Left kidney (tissue), 2 donors: ENCODE results near the gene RNF213. TPM values are rescaled to one million over a fixed set of nuclear protein-coding genes. Genes with fewer than 3 reads are reported as not detected.
"Not testable (repeated sequence)": the region's sequence is repeated elsewhere in the genome, so short reads cannot be mapped to it uniquely, and the experiment has no call there.

Source experiments
- DNase-seq: peaks from one replicate; pipeline ENCODE4 v3.0.0-alpha.2; 2013
- polyA plus RNA-seq: library from polyadenylated mRNA; unstranded; fragments of 120-200 nt; gene quantifications from one replicate; pipeline ENCODE4 v1.2.1, GENCODE V29; 2013; ENCODE audit not compliant: insufficient read length

The RNF213 gene
- polyA plus RNA-seq, 1 donor = 99.9 TPM

DNA sequence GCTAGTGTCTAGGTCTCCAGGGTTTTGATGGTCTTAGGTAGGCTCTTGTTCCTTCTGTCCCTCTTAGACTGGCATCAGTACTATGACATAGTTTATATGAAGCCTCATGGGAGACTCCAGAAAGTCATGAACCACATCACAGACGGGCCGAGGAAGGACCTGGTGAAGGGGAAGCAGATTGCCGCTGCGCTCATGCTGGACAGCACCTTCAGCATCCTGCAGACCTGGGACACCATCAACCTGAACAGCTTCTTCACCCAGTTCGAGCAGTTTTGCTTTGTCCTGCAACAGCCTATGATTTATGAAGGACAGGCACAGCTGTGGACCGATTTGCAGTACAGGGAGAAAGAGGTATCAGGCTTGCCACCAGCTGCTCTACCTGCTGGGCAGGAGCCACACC is 34.0 kb downstream of the RNF213 start:
- DNase-seq = no peak

DNA sequence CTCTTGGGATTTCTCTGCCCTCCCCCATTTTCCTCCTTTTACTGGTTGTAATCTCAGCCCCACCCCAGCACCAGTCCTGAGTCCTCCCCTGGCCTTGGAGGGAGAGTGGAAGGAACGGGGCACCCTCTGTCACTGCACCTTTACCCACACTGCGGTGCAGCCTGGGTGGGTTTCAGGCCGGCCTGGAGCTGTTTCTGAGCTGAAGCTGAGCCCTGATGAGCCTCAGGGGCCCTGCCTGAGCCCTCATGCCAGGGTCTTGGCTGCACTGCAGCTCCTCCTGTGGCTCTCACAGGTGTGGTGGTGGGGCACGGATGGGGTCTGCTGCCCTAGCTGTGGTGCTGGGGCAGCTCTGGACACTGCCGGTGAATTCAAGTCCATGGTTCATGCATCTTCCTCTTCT is 34.5 kb downstream of the RNF213 start:
- no peak for DNase-seq

DNA sequence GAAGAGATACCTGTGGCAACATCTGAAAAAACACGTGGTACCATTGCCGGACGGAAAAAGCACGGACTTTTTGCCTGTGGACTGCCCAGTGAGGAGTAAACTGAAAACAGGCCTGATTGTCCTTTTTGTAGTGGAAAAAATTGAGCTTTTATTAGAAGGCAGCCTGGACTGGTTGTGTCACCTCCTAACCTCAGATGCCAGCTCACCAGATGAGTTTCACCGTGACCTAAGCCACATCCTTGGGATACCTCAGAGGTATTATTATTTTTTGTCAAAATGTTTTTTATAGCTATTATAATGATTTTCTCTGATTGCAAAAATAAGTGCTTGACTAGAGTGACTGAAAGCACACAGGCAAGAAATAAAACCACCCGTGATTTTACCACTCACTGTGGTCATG is 34.9 kb downstream of the RNF213 start:
- DNase-seq = no peak

DNA sequence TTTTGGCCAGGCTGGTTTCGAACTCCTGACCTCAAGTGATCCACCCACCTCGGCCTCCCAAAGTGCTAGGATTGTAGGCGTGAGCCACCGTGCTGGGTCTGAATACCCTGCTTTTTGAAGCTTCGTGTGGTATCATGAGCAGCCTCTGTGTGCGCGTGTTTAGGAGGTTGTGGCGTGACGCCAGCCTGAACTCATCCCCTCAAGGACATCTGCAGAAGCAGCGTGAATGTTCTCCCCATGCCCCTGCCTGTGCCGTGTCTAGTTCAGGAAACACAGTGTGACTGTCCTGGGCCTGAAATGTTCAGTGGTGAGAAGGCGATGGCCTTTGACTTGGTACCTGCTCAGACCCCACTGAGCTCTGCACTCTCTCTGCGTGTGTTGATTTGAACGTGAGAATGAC is 35.6 kb downstream of the RNF213 start:
- no peak for DNase-seq

DNA sequence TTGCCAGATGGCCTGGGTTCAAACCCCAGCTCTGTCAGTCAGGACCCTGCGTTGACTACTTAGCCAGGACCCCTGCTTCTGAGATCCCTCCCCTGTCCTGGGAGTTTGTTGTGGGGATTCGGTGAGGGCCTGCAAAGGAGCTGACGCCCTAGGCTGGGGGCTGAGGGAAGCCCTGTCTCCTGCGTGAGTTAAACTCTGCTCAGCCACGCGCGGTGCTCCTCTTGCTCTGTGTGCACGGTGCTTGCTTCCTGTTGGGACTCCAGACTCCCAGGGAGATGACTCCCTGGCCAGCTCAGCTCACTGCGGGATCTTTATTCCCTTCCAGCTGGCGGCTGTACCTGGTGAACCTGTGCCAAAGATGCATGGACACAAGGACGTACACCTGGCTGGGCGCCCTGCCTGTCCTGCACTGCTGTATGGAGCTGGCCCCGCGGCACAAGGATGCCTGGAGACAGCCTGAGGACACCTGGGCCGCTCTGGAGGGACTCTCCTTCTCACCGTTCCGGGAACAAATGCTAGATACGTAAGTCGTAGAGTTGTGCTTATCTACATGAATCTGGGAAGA is 37.4 kb downstream of the RNF213 start:
- no peak for DNase-seq

DNA sequence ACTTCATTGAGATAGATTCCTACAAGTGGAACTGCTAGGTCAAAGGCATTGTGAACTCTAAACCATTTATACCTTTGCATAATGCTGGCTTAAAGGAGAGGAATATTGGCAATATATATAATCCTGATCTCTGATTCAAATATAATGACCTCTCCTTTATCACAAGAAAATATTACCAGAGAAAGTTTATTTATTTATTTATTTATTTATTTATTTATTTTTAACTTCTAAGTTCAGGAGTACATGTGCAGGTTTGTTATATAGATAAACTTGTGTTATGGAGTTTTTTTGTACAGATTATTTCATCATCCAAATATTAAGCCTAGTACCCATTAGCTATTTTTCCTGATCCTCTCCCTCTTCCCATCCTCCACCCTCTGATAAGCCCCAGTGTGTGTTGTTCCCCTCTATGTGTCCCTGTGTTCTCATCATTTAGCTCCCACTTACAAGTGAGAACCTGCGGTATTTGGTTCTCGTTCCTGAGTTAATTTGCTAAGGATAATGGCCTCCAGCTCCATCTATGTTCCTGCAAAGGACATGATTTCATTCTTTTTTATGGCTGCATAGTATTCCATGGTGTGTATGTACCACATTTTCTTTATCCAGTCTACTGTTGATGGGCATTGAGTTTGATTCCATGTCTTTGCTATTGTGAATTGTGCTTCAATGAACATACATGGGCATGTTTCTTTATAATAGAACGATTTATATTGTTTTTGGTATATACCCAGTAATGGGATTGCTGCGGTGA is 38.9 kb downstream of the RNF213 start:
- not testable (repeated sequence) for DNase-seq

DNA sequence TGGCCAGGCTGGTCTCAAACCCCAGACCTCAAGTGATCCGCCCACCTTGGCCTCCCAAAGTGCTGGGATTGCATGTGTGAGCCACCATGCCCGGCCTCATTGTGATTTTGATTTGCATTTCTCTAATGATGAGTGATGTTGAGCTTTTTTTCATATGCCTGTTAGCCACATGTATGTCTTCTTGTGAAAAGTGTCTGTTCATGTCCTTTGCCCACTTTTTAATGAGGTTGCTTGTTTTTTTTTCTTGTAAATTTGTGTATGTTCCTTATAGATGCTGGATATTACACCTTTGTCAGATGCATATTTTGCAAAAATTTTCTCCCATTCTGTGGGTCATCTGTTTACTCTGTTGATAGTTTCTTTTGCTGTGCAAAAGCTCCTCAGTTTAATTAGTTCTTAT is 40.1 kb downstream of the RNF213 start:
- not testable (repeated sequence) for DNase-seq

DNA sequence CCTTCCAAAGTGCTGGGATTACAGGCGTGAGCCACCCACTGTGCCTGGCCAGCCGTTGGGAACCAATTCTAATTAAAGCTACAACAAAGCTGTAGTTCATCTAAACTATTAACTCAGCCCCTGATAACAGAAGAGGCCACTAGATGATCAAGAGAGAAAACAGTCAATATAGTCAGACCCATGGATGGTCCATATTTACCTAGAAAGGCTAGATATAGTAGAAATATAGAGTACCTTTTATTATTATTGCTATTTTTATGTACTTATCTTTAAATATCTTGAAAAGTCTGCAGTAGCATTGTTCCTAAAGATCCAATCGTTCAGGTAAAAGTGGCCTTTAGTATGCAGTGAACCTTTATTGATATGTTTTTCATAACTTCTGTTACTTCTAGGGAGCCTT is 43.2 kb downstream of the RNF213 start:
- no peak for DNase-seq

DNA sequence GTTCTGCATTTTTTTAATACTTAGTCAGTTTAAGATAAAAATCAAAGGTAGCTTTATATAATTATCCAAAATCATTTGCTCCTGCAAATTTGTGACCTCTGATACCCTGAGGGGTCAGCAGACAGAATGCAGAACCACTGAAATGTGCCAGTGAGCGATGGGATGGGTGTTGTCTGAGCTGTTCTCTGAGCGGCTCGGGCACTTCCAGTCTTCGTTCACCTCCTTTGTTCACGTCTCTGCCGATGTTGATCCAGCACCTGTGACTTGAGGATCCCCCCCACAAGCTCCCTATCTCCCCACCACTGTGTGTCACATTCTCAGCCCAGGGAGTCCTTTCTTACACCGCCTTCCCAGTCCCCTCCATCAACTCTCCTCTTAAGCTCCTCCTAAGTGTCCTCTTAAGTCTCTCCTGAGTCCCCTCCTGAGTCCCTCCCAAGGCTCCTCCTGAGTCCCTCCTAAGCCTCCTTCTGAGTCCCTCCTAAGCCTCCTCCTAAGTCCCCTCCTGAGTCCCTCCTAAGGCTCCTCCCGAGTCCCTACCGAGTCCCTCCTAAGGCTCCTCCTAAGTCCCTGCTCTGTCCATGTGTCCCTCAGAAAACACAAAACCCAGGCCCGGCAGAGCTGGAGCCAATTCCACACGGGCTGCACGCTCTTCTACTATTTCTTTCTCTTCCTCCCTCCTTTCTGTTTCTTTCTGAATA is 47.5 kb downstream of the RNF213 start:
- DNase-seq = no peak

DNA sequence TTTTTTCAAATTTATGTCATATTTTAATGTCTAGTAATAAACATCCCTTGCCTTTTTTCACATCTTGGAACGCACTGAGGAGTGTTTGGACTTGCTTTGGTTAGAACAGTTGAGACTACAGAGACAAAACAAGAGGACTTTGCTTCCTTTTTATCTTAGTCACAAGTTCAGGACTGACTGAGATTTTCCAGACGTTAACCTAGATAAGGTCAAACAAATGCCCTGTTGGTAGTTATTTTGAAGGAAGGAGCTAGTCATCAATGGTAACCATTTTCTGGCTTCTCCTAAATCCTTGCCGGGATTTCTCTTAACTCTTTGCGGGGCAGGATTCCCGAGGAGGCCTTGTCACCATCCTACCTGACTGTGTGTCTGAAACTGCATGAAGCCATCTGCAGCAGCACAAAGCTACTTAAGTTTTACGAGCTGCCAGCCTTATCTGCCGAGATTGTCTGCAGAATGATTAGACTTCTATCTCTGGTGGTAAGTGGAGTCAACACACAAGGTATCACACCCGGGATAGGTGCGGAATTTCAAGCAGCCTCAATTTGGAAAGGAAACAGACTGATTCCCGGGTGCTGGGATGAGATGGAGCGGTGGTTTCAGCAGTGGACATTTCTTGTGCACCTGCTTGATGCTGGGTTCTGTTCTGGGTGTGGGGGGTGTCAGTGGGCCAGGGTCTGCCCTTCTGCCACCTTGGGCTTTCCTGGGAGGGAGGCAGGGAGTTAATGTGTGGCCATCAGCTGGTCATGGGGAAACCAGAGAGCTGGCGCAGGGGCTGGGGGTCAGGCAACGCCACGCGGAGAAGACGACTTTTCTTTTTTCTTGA is 48.3 kb downstream of the RNF213 start:
- no peak for DNase-seq

DNA sequence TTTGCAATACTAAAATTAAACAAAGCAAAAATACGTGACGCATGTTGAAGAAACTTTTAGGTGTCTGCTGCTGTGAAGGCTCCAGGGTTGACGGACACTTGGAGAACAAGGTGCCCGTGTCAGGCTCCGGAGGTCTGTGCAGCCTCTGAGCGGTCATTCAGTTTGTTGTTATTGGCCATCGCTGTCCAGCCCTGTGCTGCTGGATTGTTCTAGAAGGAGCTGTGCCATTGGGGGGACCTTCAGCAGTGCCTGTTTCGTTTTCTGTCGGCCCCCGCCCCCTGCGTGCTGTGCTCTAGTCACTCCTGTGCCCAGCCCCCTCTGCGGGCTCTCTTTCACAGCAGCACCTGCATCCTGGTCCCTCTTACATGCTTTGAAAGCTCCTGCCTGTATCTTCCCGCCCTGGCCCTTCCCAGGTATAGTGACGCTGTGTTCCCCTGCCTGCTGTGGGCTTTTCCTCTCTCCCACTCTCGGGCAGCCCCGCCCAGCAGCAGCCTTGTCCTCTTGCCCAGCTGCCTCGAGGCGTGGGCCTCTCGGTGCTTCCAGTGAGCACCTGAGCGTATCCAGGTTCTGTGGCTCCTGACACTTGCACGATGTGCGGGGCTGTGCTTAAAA is 50.7 kb downstream of the RNF213 start:
- DNase-seq = no peak

DNA sequence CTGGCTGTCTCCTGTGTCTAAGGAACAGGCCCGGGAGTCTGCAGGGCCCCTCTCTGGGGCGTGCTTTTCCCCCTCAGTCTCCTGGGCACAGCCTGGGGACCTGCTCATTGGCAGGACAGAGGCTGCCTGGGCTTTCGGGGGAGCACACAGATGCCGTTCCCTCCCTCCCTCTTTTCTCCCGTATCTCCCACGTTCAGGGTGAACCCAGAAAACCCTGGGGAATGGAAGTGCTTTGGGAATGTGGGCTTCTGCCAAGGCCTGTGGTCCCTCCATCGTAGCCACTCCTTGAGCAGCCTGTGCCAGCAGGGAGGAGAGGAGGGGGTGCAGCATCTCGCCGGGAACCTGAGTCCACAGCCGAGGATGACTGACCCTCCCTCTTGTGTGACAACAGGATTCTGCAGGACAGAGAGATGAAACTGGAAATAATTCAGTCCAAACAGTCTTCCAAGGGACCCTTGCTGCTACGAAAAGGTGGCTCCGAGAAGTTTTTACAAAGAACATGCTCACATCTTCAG is 52.0 kb downstream of the RNF213 start:
- no peak for DNase-seq

DNA sequence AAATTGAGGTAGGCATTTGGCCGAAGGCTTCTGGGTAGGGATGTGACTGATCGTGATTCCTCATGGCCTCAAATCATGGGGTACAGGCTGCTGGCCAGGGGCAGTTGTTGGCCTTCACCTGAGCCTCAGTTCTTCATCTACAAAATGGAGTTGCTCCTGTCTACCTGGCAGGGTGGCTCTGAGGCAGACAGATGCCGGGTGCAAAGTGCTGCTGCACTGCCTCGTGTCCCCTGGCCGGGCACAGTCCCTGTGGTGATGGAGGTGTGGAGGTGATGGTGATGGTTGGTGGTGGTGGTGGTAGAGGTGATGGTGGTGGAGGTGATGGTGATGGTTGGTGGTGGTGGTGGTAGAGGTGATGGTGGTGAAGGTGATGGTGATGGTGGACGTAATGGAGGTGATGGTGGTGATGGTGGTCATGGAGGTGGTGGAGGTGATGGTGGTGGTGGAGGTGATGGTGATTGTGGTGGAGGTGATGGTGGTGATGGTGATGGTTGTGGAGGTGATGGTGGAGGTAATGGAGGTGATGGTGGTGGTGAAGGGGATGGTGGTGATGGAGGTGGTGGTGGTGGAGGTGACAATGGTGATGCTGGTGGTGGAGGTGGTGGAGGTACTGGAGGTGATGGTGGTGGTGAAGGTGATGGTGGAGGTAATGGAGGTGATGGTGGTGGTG is 52.6 kb downstream of the RNF213 start:
- DNase-seq = no peak

DNA sequence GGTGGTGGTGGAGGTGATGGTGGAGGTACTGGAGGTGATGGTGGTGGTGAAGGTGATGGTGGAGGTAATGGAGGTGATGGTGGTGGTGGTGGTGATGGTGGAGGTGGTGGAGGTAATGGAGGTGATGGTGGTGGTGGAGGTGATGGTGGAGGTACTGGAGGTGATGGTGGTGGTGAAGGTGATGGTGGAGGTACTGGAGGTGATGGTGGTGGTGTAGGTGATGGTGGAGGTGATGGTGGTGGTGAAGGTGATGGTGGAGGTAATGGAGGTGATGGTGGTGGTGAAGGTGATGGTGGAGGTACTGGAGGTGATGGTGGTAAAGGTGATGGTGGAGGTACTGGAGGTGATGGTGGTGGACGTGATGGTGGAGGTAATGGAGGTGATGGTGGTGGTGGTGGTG is 53.3 kb downstream of the RNF213 start:
- not testable (repeated sequence) for DNase-seq

DNA sequence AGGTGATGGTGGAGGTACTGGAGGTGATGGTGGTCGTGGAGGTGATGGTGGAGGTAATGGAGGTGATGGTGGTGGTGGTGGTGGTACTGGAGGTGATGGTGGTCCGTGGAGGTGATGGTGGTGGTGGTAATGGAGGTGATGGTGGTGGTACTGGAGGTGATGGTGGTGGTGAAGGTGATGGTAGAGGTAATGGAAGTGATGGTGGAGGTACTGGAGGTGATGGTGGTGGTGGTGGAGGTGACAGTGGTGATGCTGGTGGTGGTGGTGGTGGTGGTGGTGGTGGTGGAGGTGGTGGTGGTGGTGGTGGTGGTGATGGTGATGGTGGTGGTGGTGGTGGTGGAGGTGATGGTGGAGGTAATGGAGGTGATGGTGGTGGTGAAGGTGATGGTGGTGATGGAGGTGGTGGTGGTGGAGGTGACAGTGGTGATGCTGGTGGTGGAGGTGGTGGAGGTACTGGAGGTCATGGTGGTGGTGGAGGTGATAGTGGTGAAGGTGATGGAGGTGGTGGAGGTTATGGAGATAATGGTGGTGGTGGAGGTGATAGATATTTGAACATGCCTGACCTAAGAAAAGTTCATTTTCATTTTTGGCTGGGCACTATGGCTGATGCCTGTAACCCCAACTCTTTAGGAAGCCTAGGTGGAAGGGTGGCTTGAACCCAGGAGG is 55.0 kb downstream of the RNF213 start:
- DNase-seq = no peak

DNA sequence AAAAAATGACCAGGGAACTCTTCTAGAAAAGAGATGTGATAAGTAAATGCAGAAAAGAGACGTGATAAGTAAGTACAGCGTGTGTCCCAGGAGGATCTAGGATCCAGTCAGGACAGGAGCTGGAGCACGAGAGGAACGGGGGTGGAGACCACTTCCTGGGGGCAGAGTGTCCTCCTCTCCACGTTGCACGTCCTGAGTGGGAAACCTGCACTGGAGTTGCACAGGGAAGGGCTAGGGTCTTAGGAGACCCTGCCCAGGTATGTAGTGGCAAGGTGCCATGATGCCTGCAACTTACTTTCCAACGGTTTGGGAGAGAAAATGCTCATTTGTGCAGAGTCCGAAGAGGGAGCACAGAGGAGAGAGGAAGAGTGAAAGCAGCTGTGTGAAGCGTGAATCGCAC is 55.8 kb downstream of the RNF213 start:
- DNase-seq = no peak

DNA sequence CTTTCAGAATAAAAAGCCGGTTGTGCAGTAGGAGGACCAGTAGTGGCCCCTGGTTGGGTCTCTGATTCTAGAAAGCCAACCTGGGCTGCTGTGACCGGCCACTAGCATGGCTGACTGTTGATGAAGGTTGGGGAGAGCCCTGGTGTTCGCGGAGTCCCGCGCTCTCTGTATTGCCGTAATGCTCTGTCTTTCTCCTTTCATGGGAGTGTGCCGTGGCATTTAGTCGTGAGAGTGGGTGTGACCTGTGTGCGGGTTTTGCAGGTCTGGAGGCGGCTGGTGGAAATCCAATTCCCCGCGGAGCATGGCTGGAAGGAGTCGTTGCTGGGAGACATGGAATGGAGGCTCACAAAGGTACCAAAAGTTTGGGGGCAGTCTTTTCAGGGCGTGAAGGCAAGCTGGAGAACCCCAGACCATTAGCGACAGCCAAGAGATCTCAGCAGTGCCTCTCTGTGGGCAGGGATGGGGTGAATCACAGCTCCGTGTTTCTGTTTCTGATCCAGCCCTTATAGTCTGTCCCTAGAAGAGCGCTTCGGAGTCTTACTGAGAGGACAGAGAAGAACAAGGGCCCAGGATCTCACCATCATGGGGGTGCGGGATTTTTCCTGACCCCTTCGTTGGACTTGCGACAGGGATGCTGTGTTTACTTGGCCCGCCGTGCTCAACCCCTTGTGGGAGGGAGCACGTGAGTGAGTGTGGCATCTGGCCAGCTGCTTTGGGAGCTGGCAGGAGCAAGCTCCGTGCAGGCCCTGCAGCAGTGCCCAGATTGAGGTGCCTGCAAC is 56.5 kb downstream of the RNF213 start:
- DNase-seq = no peak

DNA sequence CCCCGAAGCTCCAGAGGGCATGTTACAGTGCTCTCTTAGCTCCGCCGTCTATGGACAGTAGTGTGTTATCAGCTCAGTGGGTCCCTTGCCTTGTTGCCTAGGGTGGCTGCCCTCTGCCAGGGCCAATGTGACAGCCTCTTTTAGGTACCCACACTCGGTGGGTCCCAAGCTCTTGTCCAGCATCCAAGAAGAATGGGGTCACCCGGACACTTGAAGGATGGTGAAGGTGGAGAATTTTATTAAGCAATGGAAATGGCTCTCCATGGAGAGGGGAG is 57.0 kb downstream of the RNF213 start:
- DNase-seq = no peak

DNA sequence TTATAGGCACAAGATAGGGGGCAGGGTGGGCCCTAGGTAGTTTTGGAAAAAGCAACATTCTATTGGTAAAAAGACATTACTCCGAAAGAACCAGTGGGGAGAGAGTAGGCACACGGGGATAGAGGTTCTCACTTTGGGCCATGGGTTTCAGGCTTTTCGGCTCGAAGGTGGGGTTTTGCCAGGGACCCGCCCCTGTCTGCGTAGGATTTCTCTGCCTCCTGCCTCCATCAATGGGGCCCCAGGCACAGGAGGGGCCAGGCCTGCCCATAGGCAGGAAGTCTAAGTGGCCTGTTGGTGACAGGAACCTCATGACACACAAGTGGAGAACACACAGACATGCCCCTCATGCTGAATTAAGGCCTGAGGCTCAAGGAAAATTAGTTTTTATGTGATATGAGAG is 57.5 kb downstream of the RNF213 start:
- no peak for DNase-seq

DNA sequence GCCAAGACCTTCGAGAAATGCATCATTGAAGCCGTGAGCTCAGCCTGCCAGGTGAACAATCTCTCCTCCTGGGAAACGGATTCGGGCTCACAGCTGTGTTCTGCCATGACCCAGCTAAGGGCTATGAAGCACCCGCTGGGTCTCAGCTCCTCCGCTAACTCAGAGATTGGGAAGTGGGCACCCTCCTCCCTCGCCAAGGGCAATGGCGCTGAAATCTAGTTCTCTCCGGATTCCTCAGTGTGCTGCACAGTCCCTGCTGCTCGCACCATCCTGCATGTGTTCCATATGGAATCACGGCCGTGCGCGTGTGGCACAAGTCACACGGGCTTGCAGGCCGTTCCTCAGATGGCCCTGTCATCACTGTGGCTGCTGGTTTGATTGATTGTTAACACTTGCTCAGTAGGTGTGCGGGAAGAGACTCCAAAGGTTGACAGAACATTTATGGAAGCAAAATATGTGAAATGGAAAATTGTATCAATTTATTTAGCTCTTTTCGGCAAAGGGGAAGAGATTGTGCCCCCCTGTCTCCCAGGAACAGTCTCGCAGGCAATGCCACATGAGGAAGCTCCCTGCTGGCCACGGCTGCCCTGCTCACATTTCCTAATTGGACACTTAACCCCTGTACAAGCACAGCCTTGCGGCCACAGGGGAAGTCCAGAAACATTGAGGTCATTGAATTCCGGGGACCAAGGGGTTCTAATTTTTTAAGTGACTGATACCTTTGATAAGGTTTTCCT is 58.8 kb downstream of the RNF213 start:
- no peak for DNase-seq
